BE2C (cell line): ENCODE results near the gene C2CD2.

ENCODE experiments used
- DNase-seq: peaks from one replicate; pipeline ENCODE4 v3.0.0-alpha.2; 2020
- H3K27me3 ChIP-seq: fragments of 250-450 bp; sonication (Bioruptor Pico); 2 replicates; pipeline ENCODE4 v1.5.1; 2020; ENCODE audit warnings: mild to moderate bottlenecking
- H3K36me3 ChIP-seq: fragments of 250-450 bp; sonication (Bioruptor Pico); 2 replicates; pipeline ENCODE4 v1.5.1; 2020; ENCODE audit warnings: mild to moderate bottlenecking
- H3K4me1 ChIP-seq: fragments of 250-450 bp; sonication (Bioruptor Pico); 2 replicates; pipeline ENCODE4 v1.5.1; 2020
- H3K4me3 ChIP-seq: 2 replicates; pipeline ENCODE4 v1.5.1; 2011; ENCODE audit warnings: low read depth, low read length
- H3K9me3 ChIP-seq: fragments of 250-450 bp; sonication (Bioruptor Pico); 2 replicates; pipeline ENCODE4 v1.5.1; 2020
- TF ChIP-seq, protein P1 (sequence below): IDR thresholded peaks from 2 replicates; pipeline ENCODE4 v1.5.1; 2012; ENCODE audit warnings: mild to moderate bottlenecking, low read depth, low read length

Gene C2CD2

DNA sequence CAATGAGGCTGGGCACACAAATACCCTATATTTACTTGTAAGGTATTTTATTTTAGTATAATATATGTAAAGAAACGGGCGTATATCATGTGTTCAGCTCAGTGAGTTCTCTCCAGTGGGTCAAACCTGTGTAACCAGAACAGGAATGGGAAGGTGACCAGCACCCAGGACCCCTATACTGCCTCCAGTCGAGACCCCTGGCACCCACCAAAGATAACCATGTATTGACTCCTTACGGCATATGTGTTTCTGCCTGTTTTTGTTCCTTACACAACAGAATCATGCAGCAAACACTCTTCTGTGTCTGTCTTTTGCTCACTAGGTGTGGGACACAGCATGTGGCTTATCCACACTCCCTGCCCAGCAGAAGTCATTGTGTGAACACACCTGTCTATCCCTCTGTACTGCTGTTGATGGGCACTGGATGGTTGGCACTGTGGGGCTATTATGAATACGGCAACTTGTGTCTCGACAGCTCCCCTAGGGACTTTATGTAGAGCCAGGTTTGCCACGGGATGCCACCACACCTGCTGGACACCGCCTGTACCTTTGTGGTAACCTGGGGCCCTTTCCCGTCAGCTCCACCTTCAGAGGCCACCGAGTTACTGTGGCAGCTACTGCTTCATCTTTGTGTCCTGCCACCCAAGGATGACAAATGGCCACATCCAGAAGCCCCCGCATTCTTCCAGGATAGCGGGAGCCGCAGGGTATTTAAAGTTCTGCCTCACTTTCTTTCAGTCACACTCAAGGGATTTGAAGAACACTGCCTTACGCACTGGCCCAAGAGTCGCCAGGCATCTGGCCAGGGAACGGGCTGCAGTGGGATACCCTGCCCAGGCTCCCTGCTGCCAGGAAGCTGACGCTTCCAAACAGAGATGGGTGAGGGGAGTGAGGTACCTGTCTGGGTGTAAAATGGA is 23.5 kb upstream of the C2CD2 start:
- no peaks in the 10 kb centered on the region for H3K9me3 ChIP-seq
- TF ChIP-seq, protein P1, sequence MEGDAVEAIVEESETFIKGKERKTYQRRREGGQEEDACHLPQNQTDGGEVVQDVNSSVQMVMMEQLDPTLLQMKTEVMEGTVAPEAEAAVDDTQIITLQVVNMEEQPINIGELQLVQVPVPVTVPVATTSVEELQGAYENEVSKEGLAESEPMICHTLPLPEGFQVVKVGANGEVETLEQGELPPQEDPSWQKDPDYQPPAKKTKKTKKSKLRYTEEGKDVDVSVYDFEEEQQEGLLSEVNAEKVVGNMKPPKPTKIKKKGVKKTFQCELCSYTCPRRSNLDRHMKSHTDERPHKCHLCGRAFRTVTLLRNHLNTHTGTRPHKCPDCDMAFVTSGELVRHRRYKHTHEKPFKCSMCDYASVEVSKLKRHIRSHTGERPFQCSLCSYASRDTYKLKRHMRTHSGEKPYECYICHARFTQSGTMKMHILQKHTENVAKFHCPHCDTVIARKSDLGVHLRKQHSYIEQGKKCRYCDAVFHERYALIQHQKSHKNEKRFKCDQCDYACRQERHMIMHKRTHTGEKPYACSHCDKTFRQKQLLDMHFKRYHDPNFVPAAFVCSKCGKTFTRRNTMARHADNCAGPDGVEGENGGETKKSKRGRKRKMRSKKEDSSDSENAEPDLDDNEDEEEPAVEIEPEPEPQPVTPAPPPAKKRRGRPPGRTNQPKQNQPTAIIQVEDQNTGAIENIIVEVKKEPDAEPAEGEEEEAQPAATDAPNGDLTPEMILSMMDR = no peak
- no peaks in the 10 kb centered on the region; the same call in 1 of the 2 replicates for H3K27me3 ChIP-seq

DNA sequence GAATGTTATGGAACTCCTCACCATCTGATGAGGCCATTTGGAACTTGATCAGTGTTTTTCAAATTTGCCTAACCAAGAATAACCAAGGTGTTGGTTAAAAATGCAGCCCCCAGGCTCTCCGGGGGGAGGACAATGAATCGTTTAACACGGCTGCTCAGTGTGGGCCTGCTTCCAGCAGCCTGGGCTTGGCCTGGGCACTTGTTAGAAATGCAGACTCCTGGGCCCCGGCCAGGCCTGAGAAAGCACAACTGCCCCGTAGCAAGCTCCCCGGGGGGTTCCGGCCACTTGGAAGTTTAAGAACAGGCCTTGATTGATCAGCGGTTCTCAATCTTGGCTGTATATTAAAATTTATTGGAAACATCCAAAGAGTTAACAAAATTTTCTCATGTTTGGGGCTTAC is 22.8 kb upstream of the C2CD2 start:
- no peaks in the 10 kb centered on the region for H3K9me3 ChIP-seq
- no peaks in the 10 kb centered on the region for H3K36me3 ChIP-seq
- H3K4me3 ChIP-seq = no peak overlapping the region
- TF ChIP-seq, protein P1 = no peak
- H3K4me1 ChIP-seq = no peaks in the 10 kb centered on the region
- no peak for DNase-seq
- no peaks in the 10 kb centered on the region; the same call in 1 of the 2 replicates for H3K27me3 ChIP-seq

More for the DNA sequence above, 23.5 kb upstream of the C2CD2 start:
- H3K4me1 ChIP-seq = no peaks in the 10 kb centered on the region
- DNase-seq = no peak
- H3K4me3 ChIP-seq = no peak overlapping the region
- no peaks in the 10 kb centered on the region for H3K36me3 ChIP-seq

DNA sequence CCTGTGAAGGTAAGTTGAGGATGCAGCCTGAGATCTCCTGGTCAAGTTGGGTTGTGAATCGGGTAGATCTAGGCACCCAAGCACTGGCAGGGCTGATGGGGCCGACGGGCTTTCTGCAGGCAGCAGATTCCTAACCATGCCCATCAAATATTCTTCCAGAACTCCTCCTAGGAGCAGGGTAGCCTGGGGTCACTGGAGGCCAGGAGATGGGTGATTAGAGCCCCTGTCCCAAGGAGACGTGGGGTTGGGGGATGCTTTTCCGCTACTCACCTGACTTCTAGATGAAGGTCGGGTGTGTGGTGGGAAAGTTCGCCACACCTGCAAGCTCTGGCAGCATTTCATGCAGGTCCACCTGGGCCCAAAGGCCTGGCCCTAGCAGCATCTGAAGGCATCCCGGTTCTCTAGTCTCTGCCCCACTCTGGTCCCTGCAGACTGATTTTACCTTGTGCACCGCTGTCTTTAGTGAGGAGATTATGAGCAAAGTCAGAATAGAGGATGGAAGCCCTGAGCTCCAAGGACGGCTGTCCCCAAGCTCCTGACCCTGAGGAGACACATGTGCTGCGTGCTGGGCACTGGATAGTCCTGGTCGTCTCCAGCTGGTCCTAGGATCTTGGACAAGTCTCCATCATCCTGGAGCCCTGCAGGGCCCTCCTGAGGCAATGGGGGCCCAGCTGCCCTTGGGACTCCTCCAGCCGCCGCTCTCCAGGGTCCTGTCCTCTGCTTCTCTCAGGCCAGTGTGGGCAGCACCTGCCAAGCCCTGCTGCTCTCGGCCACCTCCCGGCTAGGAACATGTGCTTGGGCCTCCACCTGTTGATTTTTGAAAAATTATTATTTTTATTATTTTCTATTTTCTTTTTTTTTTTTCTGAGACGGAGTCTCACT is 21.8 kb upstream of the C2CD2 start:
- Histone ChIP-seq H3K4me3 (no peak overlapping the region), H3K36me3 (no peaks in the 10 kb centered on the region), H3K9me3 (no peaks in the 10 kb centered on the region), H3K27me3 (no peaks in the 10 kb centered on the region; the same call in 1 of the 2 replicates), H3K4me1 (no peaks in the 10 kb centered on the region)
- no peak for DNase-seq
- TF ChIP-seq, protein P1 = no peak

GRCh38 chr21:41974752-41975053 is 20.9 kb upstream of the C2CD2 start:
- no peak for DNase-seq
- Histone ChIP-seq H3K9me3 (no peaks in the 10 kb centered on the region), H3K4me3 (no peak overlapping the region), H3K36me3 (no peaks in the 10 kb centered on the region), H3K4me1 (no peaks in the 10 kb centered on the region), H3K27me3 (no peaks in the 10 kb centered on the region; the same call in 1 of the 2 replicates)
- TF ChIP-seq, protein P1 = no peak

GRCh38 chr21:41973861-41974751 is 20.3 kb upstream of the C2CD2 start:
- Histone ChIP-seq H3K36me3 (no peaks in the 10 kb centered on the region), H3K9me3 (no peaks in the 10 kb centered on the region), H3K4me1 (no peaks in the 10 kb centered on the region), H3K4me3 (no peak overlapping the region), H3K27me3 (no peaks in the 10 kb centered on the region; the same call in 1 of the 2 replicates)
- DNase-seq = no peak
- TF ChIP-seq, protein P1 = 0 out of 2 replicates have a peak, but pooled peaks have one; percentile 12
